ENCODE measurements around the gene TSPAN4.

Gene TSPAN4

GRCh38 chr11:838441-839279 lies 4.0 kb upstream of the TSPAN4 start:
- CTCF ChIA-PET = interaction anchor here (0.7 kb wide), 3 partner anchors 10 to 319 kb away, joined by 3 to 4 read pairs (median 3); no protein-coding TSS in a partner anchor
- Histone ChIP-seq H3K36me3 (ENCODE audit: control insufficient read depth in 2 of 2, insufficient read depth in 1 of 2, low read length in 2 of 2) (peaks cover 0 to 63% of the 10 kb centered on the region in 2 experiments; a peak in 1 of 3 replicates), H3K4me1 (ENCODE audit: control insufficient read depth, insufficient read depth, low read length) (no peaks in the 10 kb centered on the region; the same call in 1 of the 2 replicates), H3K9me3 (ENCODE audit: control insufficient read depth, insufficient read depth, low read depth, low read length) (no peaks in the 10 kb centered on the region), H3K4me3 (ENCODE audit: low read depth, low read length) (no peak overlapping the region), H3K27ac (ENCODE audit: extremely low read depth, low read depth, low read length) (no peak overlapping the region)
- POLR2A ChIA-PET = interaction anchor here (0.6 to 15.0 kb wide), 5 partner anchors 7 to 33 kb away, joined by 3 to 202 read pairs (median 5); partner anchors contain the start of genes CD151, CRACR2B, PNPLA2 and RPLP2
- TF ChIP-seq ZNF785 (tag by site-specific recombination; IDR thresholded peaks at IDR 0.05) (no peak), ZIC2 (tag by site-specific recombination; IDR thresholded peaks at IDR 0.05) (peak; percentile 30; the same call in 1 of the 2 replicates), ZBTB17 (tag by site-specific recombination; IDR thresholded peaks at IDR 0.05) (no peak), ZNF280C (tag by site-specific recombination; IDR thresholded peaks at IDR 0.05) (no peak), ZNF654 (tag by site-specific recombination; IDR thresholded peaks at IDR 0.05; ENCODE audit: low read depth) (no peak), ZNF214 (tag by site-specific recombination; IDR thresholded peaks at IDR 0.05; ENCODE audit: borderline replicate concordance) (no peak), ZNF121 (tag by site-specific recombination; IDR thresholded peaks at IDR 0.05) (no peak), ZNF112 (tag by site-specific recombination; IDR thresholded peaks at IDR 0.05) (no peak), ZNF19 (tag by site-specific recombination; IDR thresholded peaks at IDR 0.05; ENCODE audit: low read depth) (no peak), ZNF394 (tag by site-specific recombination; IDR thresholded peaks at IDR 0.05; ENCODE audit: borderline replicate concordance) (no peak), ZNF660 (tag by site-specific recombination; IDR thresholded peaks at IDR 0.05) (no peak), ZNF658 (tag by site-specific recombination; IDR thresholded peaks at IDR 0.05) (no peak), ZNF530 (tag by site-specific recombination; IDR thresholded peaks at IDR 0.05; ENCODE audit: low read depth) (no peak), ZBTB10 (tag by site-specific recombination; IDR thresholded peaks at IDR 0.05) (no peak), ZNF362 (tag by site-specific recombination; IDR thresholded peaks at IDR 0.05) (no peak), ZNF302 (tag by site-specific recombination; IDR thresholded peaks at IDR 0.05; ENCODE audit: low read depth) (no peak), ZNF132 (tag by site-specific recombination; IDR thresholded peaks at IDR 0.05; ENCODE audit: borderline replicate concordance) (no peak), ZNF664 (tag by site-specific recombination; IDR thresholded peaks at IDR 0.05) (peak; percentile 49; the same call in 1 of the 2 replicates), ZNF621 (tag by site-specific recombination; IDR thresholded peaks at IDR 0.05) (no peak), ZFP3 (tag by site-specific recombination; IDR thresholded peaks at IDR 0.05; ENCODE audit: low read depth) (no peak), ZEB2 (tag by site-specific recombination; IDR thresholded peaks at IDR 0.05) (no peak), ZNF747 (tag by site-specific recombination; IDR thresholded peaks at IDR 0.05) (no peak), ZNF558 (tag by site-specific recombination; IDR thresholded peaks at IDR 0.05) (no peak), ZNF311 (tag by site-specific recombination; IDR thresholded peaks at IDR 0.05; ENCODE audit: borderline replicate concordance) (no peak), ZNF341 (tag by site-specific recombination; IDR thresholded peaks at IDR 0.05; ENCODE audit: low read depth) (peak; percentile 14; the same call in 1 of the 2 replicates), ZNF596 (tag by site-specific recombination; IDR thresholded peaks at IDR 0.05) (no peak), ZSCAN30 (tag by site-specific recombination; IDR thresholded peaks at IDR 0.05) (0 out of 2 replicates have a peak, but pooled peaks have one; percentile 17), AEBP2 (tag by site-specific recombination; IDR thresholded peaks at IDR 0.05; ENCODE audit: borderline replicate concordance) (no peak), ZNF792 (tag by site-specific recombination; IDR thresholded peaks at IDR 0.05) (no peak)
- TF ChIP-seq, protein P1, sequence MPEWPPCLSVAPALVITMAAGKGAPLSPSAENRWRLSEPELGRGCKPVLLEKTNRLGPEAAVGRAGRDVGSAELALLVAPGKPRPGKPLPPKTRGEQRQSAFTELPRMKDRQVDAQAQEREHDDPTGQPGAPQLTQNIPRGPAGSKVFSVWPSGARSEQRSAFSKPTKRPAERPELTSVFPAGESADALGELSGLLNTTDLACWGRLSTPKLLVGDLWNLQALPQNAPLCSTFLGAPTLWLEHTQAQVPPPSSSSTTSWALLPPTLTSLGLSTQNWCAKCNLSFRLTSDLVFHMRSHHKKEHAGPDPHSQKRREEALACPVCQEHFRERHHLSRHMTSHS (tag by site-specific recombination; IDR thresholded peaks at IDR 0.05) = no peak

Data from HEK293 (cell line).